C4-2B (cell line): ENCODE data around the gene FSTL5.

Experiments
- CTCF ChIP-seq: fragments of 450-650 bp; conservative IDR thresholded peaks from 2 replicates; pipeline ENCODE4 v1.5.1; 2017; ENCODE audit warnings: mild to moderate bottlenecking
- ZFX ChIP-seq: fragments of 450-650 bp; IDR thresholded peaks from 2 replicates; pipeline ENCODE4 v1.6.1; 2017

DNA sequence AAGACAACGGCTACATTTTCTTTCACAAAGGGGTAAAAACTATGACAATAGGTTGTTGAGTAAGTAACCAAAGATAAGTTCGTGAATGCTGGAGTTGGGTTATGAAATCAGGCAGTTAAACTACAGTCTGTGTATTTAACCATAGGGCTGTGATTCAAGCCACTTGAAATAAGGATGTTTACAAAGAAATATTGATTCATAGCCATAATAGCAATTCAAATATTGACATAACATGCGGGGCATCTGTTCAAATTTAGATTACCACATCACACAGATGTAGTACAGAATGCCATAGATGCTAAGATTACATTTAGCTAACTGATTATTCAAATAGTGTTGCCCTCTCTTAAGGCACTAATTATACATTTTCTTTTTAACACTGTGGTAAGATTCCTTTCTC lies 364.1 kb downstream of the FSTL5 start:
- TF ChIP-seq CTCF (no peak), ZFX (no peak)
